HT1080 (cell line): ENCODE measurements around the gene SPATA32. TPM values are rescaled to one million over a fixed set of nuclear protein-coding genes. Genes with fewer than 3 reads are reported as not detected.

ENCODE experiments used
- DNase-seq: peaks from one replicate; pipeline ENCODE4 v3.0.0-alpha.2; 2015; ENCODE audit warnings: low read depth
- total RNA-seq: library from RNA; depleted of rRNA; stranded (reverse); fragments of >200 nt; shearing (Covaris generic); gene quantifications from 2 replicates; pipeline ENCODE4 v1.2.3, GENCODE V29; 2014

Gene SPATA32
- total RNA-seq, 1 experiment from 2014 or later = not detected

- DNase-seq = no peak
Measured at GRCh38 chr17:45247429-45248131, 14.3 kb downstream of the SPATA32 start.

- no peak for DNase-seq
Measured at GRCh38 chr17:45246861-45247428, 14.9 kb downstream of the SPATA32 start.

GRCh38 chr17:45246338-45246737 is 15.6 kb downstream of the SPATA32 start:
- DNase-seq = no peak

- no peak for DNase-seq
Measured at GRCh38 chr17:45244725-45245656, 16.9 kb downstream of the SPATA32 start.

- DNase-seq = no peak
Measured at GRCh38 chr17:45243750-45244149, 18.1 kb downstream of the SPATA32 start.

GRCh38 chr17:45242029-45242414 is 19.9 kb downstream of the SPATA32 start:
- no peak for DNase-seq

- no peak for DNase-seq
Measured at GRCh38 chr17:45241328-45242028, 20.4 kb downstream of the SPATA32 start.

- no peak for DNase-seq
Measured at GRCh38 chr17:45240905-45241327, 21.0 kb downstream of the SPATA32 start.

- DNase-seq = no peak
Measured at GRCh38 chr17:45238155-45238774, 23.6 kb downstream of the SPATA32 start.

- no peak for DNase-seq
Measured at GRCh38 chr17:45237686-45238085, 24.2 kb downstream of the SPATA32 start.

- DNase-seq = no peak
Measured at GRCh38 chr17:45236282-45236606, 25.6 kb downstream of the SPATA32 start.

- peak; percentile 74 for DNase-seq
Measured at GRCh38 chr17:45235416-45236281, 26.2 kb downstream of the SPATA32 start.

GRCh38 chr17:45234641-45235415 is 27.1 kb downstream of the SPATA32 start:
- no peak for DNase-seq

- DNase-seq = no peak
Measured at GRCh38 chr17:45233423-45233924, 28.4 kb downstream of the SPATA32 start.

- DNase-seq = no peak
Measured at GRCh38 chr17:45232514-45233422, 29.1 kb downstream of the SPATA32 start.

- DNase-seq = no peak
Measured at GRCh38 chr17:45231481-45232116, 30.3 kb downstream of the SPATA32 start.

GRCh38 chr17:45230787-45231480 is 31.0 kb downstream of the SPATA32 start:
- peak; percentile 46 for DNase-seq
